HAP-1 (cell line): ENCODE measurements around the gene FTMT.
A peak's percentile ranks its signal among the peaks of the same experiment; 100 is the strongest.

Source experiments
- DNase-seq, 2 experiments: peaks; one replicate each; pipeline ENCODE4 v3.0.0-alpha.2; 2016 to 2020; ENCODE audit warnings: low spot score in 2 of 2
- H3K27me3 ChIP-seq: fragments of 250-450 bp; sonication (Bioruptor Pico); 2 replicates; pipeline ENCODE4 v1.5.1; 2020; ENCODE audit warnings: low read depth, mild to moderate bottlenecking, moderate library complexity
- H3K36me3 ChIP-seq: fragments of 250-450 bp; sonication (Bioruptor Pico); replicated peaks from 2 replicates; pipeline ENCODE4 v1.5.1; 2020; ENCODE audit warnings: mild to moderate bottlenecking
- H3K4me1 ChIP-seq: fragments of 250-450 bp; sonication (Bioruptor Pico); 2 replicates; pipeline ENCODE4 v1.5.1; 2020; ENCODE audit warnings: mild to moderate bottlenecking
- H3K4me3 ChIP-seq: fragments of 250-450 bp; sonication (Bioruptor Pico); 2 replicates; pipeline ENCODE4 v1.5.1; 2020; ENCODE audit warnings: mild to moderate bottlenecking, moderate library complexity
- H3K9me3 ChIP-seq: fragments of 250-450 bp; sonication (Bioruptor Pico); 2 replicates; pipeline ENCODE4 v1.5.1; 2020; ENCODE audit warnings: mild to moderate bottlenecking, moderate library complexity
- in situ Hi-C: fragments of 300-500 bp; cut with MboI; formaldehyde crosslinking; loops from 3 replicates; pipeline ENCODE4 v1.14.3; 2020; ENCODE audit warnings: low sequenced_read_pairs, inconsistent platforms, mixed read lengths

The FTMT gene

GRCh38 chr5:121872856-121873255, 21.2 kb downstream of the FTMT start:
- no peaks in the 10 kb centered on the region for H3K9me3 ChIP-seq
- DNase-seq: no peak
- H3K36me3 ChIP-seq: no peaks in the 10 kb centered on the region
- no peak overlapping the region for H3K4me3 ChIP-seq
- peaks cover 9% of the 10 kb centered on the region; the same call in 1 of the 2 replicates for H3K27me3 ChIP-seq
- in situ Hi-C loops: no loop called here
- H3K4me1 ChIP-seq: no peaks in the 10 kb centered on the region

GRCh38 chr5:121873409-121873808, 21.7 kb downstream of the FTMT start:
- H3K4me1 ChIP-seq: no peaks in the 10 kb centered on the region
- in situ Hi-C loops: no loop called here
- H3K4me3 ChIP-seq: no peak overlapping the region
- no peak for DNase-seq
- peaks cover 9% of the 10 kb centered on the region; the same call in 1 of the 2 replicates for H3K27me3 ChIP-seq
- no peaks in the 10 kb centered on the region for H3K9me3 ChIP-seq
- H3K36me3 ChIP-seq: no peaks in the 10 kb centered on the region

- no peaks in the 10 kb centered on the region for H3K4me1 ChIP-seq
- in situ Hi-C loops: no loop called here
- DNase-seq: no peak
- H3K27me3 ChIP-seq: peaks cover 10% of the 10 kb centered on the region; the same call in 1 of the 2 replicates
- H3K4me3 ChIP-seq: no peak overlapping the region
- no peaks in the 10 kb centered on the region for H3K9me3 ChIP-seq
- H3K36me3 ChIP-seq: no peaks in the 10 kb centered on the region
Observed at GRCh38 chr5:121885630-121886029, 33.9 kb downstream of the FTMT start.

GRCh38 chr5:121887727-121888126, 36.0 kb downstream of the FTMT start:
- Histone ChIP-seq H3K4me3 (no peak overlapping the region), H3K9me3 (no peaks in the 10 kb centered on the region), H3K36me3 (no peaks in the 10 kb centered on the region), H3K27me3 (peaks cover 12% of the 10 kb centered on the region), H3K4me1 (no peaks in the 10 kb centered on the region)
- in situ Hi-C loops: no loop called here
- DNase-seq: no peak

- Histone ChIP-seq H3K4me1 (no peaks in the 10 kb centered on the region), H3K4me3 (no peak overlapping the region), H3K36me3 (no peaks in the 10 kb centered on the region), H3K27me3 (peaks cover 14% of the 10 kb centered on the region), H3K9me3 (no peaks in the 10 kb centered on the region)
- in situ Hi-C loops: no loop called here
- DNase-seq: peak in 1 of 2 experiments; percentile 8
Observed at GRCh38 chr5:121890297-121890858, 38.7 kb downstream of the FTMT start.

- peak in 1 of 2 experiments; percentile 10 for DNase-seq
- Histone ChIP-seq H3K4me1 (no peaks in the 10 kb centered on the region), H3K36me3 (no peaks in the 10 kb centered on the region), H3K27me3 (peaks cover 9% of the 10 kb centered on the region), H3K4me3 (no peak overlapping the region), H3K9me3 (no peaks in the 10 kb centered on the region)
- in situ Hi-C loops: no loop called here
Observed at GRCh38 chr5:121897341-121897740, 45.7 kb downstream of the FTMT start.

GRCh38 chr5:121899346-121899745, 47.7 kb downstream of the FTMT start:
- no peaks in the 10 kb centered on the region for H3K27me3 ChIP-seq
- no peaks in the 10 kb centered on the region for H3K9me3 ChIP-seq
- no peak overlapping the region for H3K4me3 ChIP-seq
- H3K4me1 ChIP-seq: no peaks in the 10 kb centered on the region
- no peak for DNase-seq
- in situ Hi-C loops: no loop called here
- H3K36me3 ChIP-seq: no peaks in the 10 kb centered on the region
